T-helper 2 cell treated with Interferon-gamma antibody and Interleukin-4, amounts not matched to agents 5 μg/mL and 100 μg/mL, for 36 hours (primary cell): ENCODE data around the gene OPN1LW.
"Not testable (repeated sequence)": the region's sequence is repeated elsewhere in the genome, so short reads cannot be mapped to it uniquely, and the experiment has no call there.

Experiments
- DNase-seq: peaks from one replicate; pipeline ENCODE4 v3.0.0; 2021; ENCODE audit warnings: low spot score
- H3K27ac Mint-ChIP-seq: one replicate; pipeline ENCODE4 v1.8.0; 2021; ENCODE audit warnings: mild to moderate bottlenecking, mixed read lengths
- H3K27me3 Mint-ChIP-seq: one replicate; pipeline ENCODE4 v1.8.0; 2021; ENCODE audit warnings: low read depth, mixed read lengths
- H3K36me3 Mint-ChIP-seq: one replicate; pipeline ENCODE4 v1.8.0; 2021; ENCODE audit warnings: low read depth, mixed read lengths
- H3K4me1 Mint-ChIP-seq: one replicate; pipeline ENCODE4 v1.8.0; 2021; ENCODE audit warnings: low read depth, mixed read lengths
- H3K4me3 Mint-ChIP-seq: one replicate; pipeline ENCODE4 v1.8.0; 2022; ENCODE audit warnings: mild to moderate bottlenecking, moderate library complexity, mixed read lengths
- H3K9me3 Mint-ChIP-seq: one replicate; pipeline ENCODE4 v1.8.0; 2021; ENCODE audit warnings: mixed read lengths

Gene OPN1LW

GRCh38 chrX:154142950-154143745 is 895 bp upstream of the OPN1LW start:
- Mint-ChIP-seq H3K4me1 (no peaks in the 10 kb centered on the region), H3K27ac (no peak overlapping the region), H3K9me3 (no peaks in the 10 kb centered on the region), H3K27me3 (peaks cover 2% of the 10 kb centered on the region), H3K4me3 (no peak overlapping the region), H3K36me3 (no peaks in the 10 kb centered on the region)
- no peak for DNase-seq

GRCh38 chrX:154151030-154151429 is 7.0 kb downstream of the OPN1LW start:
- not testable (repeated sequence) for H3K9me3 Mint-ChIP-seq, H3K4me3 Mint-ChIP-seq, H3K36me3 Mint-ChIP-seq, H3K4me1 Mint-ChIP-seq, H3K27ac Mint-ChIP-seq, H3K27me3 Mint-ChIP-seq, DNase-seq

GRCh38 chrX:154156221-154156620 is 12.2 kb downstream of the OPN1LW start:
- H3K4me3 Mint-ChIP-seq, H3K27me3 Mint-ChIP-seq, H3K27ac Mint-ChIP-seq, DNase-seq, H3K36me3 Mint-ChIP-seq, H3K4me1 Mint-ChIP-seq, H3K9me3 Mint-ChIP-seq: not testable (repeated sequence)

- H3K36me3 Mint-ChIP-seq, H3K4me1 Mint-ChIP-seq, DNase-seq, H3K9me3 Mint-ChIP-seq, H3K4me3 Mint-ChIP-seq, H3K27me3 Mint-ChIP-seq, H3K27ac Mint-ChIP-seq: not testable (repeated sequence)
These were observed 13.2 kb downstream of the OPN1LW start for GRCh38 chrX:154157207-154157606.

- not testable (repeated sequence) for H3K4me1 Mint-ChIP-seq, H3K4me3 Mint-ChIP-seq, H3K27ac Mint-ChIP-seq, H3K9me3 Mint-ChIP-seq, H3K36me3 Mint-ChIP-seq, DNase-seq, H3K27me3 Mint-ChIP-seq
These were observed 15.3 kb downstream of the OPN1LW start for GRCh38 chrX:154159345-154159744.

GRCh38 chrX:154164902-154165301 is 20.9 kb downstream of the OPN1LW start:
- not testable (repeated sequence) for H3K27me3 Mint-ChIP-seq, H3K4me3 Mint-ChIP-seq, H3K36me3 Mint-ChIP-seq, DNase-seq, H3K27ac Mint-ChIP-seq, H3K4me1 Mint-ChIP-seq, H3K9me3 Mint-ChIP-seq

GRCh38 chrX:154168384-154168783 is 24.3 kb downstream of the OPN1LW start:
- DNase-seq, H3K27ac Mint-ChIP-seq, H3K27me3 Mint-ChIP-seq, H3K36me3 Mint-ChIP-seq, H3K4me1 Mint-ChIP-seq, H3K4me3 Mint-ChIP-seq, H3K9me3 Mint-ChIP-seq: not testable (repeated sequence)

- H3K4me3 Mint-ChIP-seq, H3K4me1 Mint-ChIP-seq, H3K27ac Mint-ChIP-seq, H3K27me3 Mint-ChIP-seq, DNase-seq, H3K36me3 Mint-ChIP-seq, H3K9me3 Mint-ChIP-seq: not testable (repeated sequence)
These were observed 28.5 kb downstream of the OPN1LW start for GRCh38 chrX:154172535-154172943.

GRCh38 chrX:154174356-154174755 is 30.3 kb downstream of the OPN1LW start:
- H3K36me3 Mint-ChIP-seq, H3K27ac Mint-ChIP-seq, H3K4me3 Mint-ChIP-seq, H3K9me3 Mint-ChIP-seq, H3K4me1 Mint-ChIP-seq, H3K27me3 Mint-ChIP-seq, DNase-seq: not testable (repeated sequence)

GRCh38 chrX:154182296-154182695 is 38.3 kb downstream of the OPN1LW start, which contains the start of gene OPN1MW:
Gene OPN1MW, plus strand, starts transcription at chrX:154182596. Its CDS starts 82 bp downstream, at chrX:154182678.
- DNase-seq, H3K4me1 Mint-ChIP-seq, H3K27ac Mint-ChIP-seq, H3K36me3 Mint-ChIP-seq, H3K9me3 Mint-ChIP-seq, H3K27me3 Mint-ChIP-seq, H3K4me3 Mint-ChIP-seq: not testable (repeated sequence)

- not testable (repeated sequence) for H3K9me3 Mint-ChIP-seq, H3K4me1 Mint-ChIP-seq, H3K36me3 Mint-ChIP-seq, H3K4me3 Mint-ChIP-seq, DNase-seq, H3K27me3 Mint-ChIP-seq, H3K27ac Mint-ChIP-seq
These were observed 39.8 kb downstream of the OPN1LW start for GRCh38 chrX:154183794-154184193.

GRCh38 chrX:154192846-154193245 is 48.8 kb downstream of the OPN1LW start:
- not testable (repeated sequence) for H3K27me3 Mint-ChIP-seq

GRCh38 chrX:154194316-154194715 is 50.3 kb downstream of the OPN1LW start:
- H3K27ac Mint-ChIP-seq, DNase-seq, H3K4me3 Mint-ChIP-seq, H3K27me3 Mint-ChIP-seq, H3K9me3 Mint-ChIP-seq, H3K4me1 Mint-ChIP-seq, H3K36me3 Mint-ChIP-seq: not testable (repeated sequence)

More at GRCh38 chrX:154192846-154193245, 48.8 kb downstream of the OPN1LW start:
- H3K36me3 Mint-ChIP-seq, H3K27ac Mint-ChIP-seq, H3K4me1 Mint-ChIP-seq, H3K4me3 Mint-ChIP-seq, DNase-seq, H3K9me3 Mint-ChIP-seq: not testable (repeated sequence)

GRCh38 chrX:154196466-154196865 is 52.4 kb downstream of the OPN1LW start:
- H3K9me3 Mint-ChIP-seq, H3K4me1 Mint-ChIP-seq, H3K27ac Mint-ChIP-seq, DNase-seq, H3K4me3 Mint-ChIP-seq, H3K27me3 Mint-ChIP-seq, H3K36me3 Mint-ChIP-seq: not testable (repeated sequence)
